HG03045 (cell line): Measurements from ENCODE around the gene CD8B.
"Not testable (repeated sequence)": the region's sequence is repeated elsewhere in the genome, so short reads cannot be mapped to it uniquely, and the experiment has no call there.

Experiments
- ATAC-seq: cut with Tn5 transposase; IDR thresholded peaks from one replicate; pipeline ENCODE4 v1.9.1; 2021; ENCODE audit warnings: mild to moderate bottlenecking, moderate library complexity; ENCODE audit not compliant: unreplicated experiment

The CD8B gene

DNA sequence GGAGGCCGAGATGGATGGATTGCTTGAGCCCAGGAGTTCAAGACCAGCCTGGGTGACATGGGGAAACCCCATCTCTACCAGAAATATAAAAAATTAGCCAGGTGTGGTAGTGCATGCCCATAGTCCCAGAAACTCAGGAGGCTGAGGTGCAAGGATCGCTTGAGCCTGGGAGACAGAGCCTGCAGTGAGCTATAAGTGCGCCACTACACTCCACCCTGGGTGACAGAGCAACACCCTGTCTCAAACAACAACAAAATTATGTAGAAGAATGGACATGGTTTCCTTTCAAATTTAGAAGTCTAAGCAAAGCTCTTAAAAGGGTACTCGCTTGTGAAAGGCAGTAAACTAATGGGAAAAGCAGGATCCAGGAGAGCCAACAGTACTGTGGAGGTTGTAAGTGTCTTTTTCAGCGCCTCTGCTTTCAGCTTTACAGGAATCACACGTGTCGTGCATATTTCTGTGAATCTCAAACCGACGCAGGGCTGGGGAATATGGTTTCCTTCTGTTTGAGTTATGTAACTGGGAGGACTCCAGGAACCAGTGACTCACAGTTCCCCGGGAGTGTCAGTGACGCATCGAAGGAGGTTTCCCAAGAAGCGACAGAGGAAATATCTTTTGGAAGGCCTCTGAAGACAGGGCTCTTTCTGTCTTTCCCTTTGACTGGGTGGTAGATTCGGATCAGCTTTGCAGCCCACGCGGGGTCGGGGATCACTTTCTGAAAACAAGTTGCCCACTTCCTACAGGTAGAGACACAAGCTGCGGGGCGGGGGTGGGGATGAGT, 24.6 kb downstream of the CD8B start:
- ATAC-seq: not testable (repeated sequence)

GRCh38 chr2:86835548-86835889, 26.2 kb downstream of the CD8B start:
- not testable (repeated sequence) for ATAC-seq

GRCh38 chr2:86833315-86833714, 28.4 kb downstream of the CD8B start:
- no peak for ATAC-seq

GRCh38 chr2:86832334-86833096, 29.2 kb downstream of the CD8B start:
- no peak for ATAC-seq

DNA sequence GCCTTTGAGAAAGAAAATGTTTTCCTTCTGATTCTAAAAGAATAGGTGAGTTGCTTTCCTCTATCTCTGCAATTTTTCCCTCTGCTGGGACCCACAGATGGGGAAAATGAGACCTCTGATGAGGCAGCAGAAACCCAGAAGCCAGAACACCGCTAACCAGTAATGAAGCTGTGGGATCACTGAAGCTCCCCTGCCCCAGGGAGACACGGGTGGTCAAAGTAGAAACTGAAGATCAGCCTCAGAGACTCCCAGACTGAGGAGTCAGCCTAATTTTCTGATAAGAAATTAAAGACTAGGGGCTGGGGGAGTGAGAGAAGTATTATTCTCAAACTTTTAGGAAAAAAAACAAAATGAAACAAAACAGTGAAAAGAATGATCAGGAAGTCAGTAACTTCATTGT, 30.1 kb downstream of the CD8B start:
- no peak for ATAC-seq

DNA sequence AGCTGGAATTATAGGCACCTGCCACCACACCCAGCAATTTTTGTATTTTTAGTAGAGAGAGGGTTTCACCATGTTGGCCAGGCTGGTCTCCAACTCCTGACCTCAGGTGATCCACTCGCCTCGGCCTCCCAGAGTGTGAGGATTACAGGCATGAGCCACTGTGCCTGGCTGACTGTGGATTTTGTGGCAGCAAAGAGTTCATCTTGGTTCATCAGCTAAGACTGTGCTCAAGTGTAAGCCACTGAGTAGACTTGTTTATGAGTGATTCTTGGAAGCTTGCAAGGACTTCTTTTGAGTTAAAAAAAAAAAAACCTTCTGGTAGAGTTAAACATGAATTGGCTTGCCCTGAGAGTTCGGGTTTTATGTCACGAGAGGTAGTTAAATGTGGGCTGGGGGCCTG, 34.7 kb downstream of the CD8B start:
- ATAC-seq: no peak

DNA sequence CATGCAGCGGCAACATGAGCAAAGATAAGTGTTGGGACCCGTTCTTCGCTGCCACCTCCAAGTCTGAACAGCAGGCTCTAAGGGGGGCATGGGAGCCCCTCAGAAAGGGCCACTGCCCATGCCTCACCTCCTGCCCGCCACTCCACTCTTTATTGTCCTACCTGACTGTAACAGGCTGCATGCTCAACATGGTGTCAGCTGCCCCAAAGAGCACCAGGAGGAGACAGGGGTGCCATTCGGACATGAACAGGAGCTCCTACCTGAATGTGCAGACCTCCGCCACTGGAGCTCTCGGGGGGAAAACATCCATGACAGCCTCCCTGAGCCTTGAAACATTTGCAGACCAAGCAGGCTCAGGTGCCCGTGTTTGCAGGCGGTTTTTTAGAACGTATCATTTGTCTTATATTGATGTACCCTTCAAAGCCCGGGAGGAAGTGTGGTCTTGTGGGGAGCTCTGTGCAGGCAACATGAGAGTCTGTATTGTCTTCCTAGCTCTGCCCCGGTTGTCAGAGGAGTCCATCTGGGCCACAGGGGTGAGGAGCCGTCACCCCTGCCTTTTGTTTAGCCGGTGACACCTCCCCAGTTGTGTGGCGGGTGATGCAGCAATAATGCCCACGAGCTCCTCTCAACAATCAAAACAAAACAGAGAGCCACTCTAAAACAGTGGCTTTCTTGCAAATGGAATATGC, 35.8 kb downstream of the CD8B start:
- no peak for ATAC-seq

DNA sequence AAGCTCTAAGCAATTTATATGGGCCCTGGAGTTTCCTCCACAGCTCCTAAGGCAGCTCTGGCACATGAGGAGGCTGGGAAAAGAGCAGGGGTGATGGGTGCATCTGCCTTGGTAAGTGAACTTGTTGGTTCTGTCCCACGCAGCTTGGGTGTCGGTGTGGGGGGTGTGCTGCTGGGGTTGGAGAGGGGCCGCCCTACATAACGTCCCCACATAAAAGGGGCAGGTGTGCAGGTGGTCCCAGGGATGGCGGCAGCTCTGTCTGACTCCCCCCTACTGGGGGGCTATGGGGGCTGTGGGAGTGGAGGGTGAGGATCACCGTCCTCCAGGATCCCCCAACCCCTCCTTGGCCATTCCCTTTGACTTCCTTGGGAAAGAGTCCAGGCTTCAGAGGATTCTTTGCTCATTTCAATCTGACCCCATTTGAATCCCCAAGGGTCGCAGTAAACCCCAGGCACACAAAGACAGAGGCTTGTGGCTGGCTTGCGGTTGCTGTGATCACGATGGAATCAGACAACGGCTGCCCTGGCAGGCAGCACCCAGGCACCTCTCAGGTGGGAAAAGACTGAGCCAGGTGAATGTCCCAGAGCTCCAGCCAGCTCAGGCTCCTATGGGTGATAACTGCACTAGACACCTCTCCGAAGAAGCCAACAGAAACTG, 36.5 kb downstream of the CD8B start:
- ATAC-seq: no peak

DNA sequence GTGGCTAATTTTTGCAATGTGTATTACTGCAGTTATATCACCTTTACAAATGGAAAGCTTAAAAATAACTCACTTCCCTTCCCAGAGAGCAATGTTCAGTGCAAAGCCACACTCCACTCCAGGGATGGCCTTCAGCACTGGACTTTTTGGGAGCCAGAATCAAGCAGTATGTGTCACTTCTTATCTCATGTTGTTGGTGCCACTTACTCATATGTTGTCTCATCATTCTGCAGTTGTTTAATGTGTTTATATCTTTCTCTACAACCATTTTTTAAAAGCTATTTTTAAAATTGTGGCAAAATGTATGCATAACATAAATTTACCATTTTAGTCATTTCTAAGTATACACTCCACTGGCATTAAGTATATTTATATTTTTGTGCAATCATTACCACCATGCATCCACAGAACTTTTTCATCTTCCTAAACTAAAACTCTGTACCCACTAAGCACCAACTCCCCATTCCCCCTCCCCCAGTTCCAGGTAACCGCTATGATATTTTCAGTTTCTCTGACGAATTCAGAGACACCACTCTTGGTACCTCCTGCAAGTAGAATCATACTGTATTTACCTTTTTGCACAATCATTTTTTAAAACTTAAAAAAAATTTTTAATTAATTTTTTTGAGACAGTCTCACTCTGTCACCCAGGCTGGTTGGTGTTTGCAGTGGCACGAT, 38.9 kb downstream of the CD8B start:
- ATAC-seq: no peak

DNA sequence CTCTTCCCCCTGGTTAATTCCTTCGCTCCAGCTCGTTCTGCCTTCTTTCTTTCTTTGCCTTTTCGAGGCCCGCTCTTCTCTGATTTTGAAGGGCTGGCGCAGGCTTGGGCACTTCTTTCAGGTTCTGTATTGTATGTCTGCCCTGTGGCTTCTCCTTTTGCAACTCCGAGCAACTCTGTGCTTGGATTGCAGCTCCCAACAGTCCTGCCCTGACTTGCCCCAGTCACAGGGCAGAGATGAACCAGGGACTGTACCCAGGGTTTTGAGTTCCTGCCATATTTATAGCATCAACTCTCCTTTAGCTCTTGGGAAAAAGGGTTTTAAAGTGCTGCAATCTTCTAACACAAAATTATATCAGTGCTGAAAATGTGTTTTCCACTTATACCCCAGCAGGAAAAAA, 39.8 kb downstream of the CD8B start:
- no peak for ATAC-seq

- no peak for ATAC-seq
Observed at GRCh38 chr2:86821306-86821705, 40.4 kb downstream of the CD8B start.

DNA sequence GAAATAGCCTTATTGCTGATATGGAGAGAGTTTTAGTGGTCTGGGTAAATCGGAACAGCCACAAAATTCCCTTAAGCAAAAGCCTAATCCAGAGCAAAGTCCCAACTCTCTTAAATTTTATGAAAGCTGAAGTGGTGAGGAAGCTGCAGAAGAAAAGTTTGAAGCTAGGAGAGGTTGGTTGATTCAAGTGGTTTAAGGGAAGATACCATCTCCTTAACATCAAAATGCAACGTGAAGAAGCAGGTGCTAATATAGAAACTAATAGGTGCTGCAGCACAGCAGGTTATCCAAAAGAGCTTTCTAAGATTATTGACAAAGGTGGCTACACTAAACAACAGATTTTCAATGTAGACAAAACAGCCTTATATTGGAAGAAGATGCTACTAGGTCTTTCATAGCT, 42.7 kb downstream of the CD8B start:
- no peak for ATAC-seq

DNA sequence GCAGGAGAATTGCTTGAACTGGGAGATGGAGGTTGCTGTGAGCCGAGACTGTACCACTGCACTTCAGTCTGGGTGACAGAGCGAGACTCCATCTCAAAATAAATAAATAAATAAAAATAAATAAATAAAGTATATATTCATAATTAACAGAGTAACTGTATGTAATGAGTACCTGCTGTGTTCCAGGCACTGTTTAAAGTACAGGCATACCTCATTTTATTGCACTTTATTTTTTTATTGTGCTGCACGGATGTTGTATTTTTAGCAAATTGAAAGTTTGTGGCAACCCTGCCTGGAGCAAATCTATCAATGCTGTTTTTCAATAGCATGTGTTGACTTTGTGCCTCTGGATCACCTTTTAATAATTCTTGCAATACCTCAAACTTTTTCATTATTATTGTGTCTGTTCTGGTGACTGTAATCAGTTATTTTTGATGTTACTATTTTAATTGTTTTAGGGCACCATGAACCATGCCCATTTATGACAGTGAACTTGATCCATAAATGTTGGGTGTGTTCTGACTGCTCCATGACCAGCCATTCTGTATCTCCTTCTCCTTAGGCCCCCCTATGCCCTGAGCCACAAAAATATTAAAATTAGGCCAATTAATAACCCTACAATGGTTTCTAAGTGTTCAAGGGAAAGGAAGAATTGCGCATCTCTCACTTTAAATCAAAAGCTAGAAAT, 43.4 kb downstream of the CD8B start:
- no peak for ATAC-seq

GRCh38 chr2:86815611-86816010, 46.1 kb downstream of the CD8B start:
- no peak for ATAC-seq

DNA sequence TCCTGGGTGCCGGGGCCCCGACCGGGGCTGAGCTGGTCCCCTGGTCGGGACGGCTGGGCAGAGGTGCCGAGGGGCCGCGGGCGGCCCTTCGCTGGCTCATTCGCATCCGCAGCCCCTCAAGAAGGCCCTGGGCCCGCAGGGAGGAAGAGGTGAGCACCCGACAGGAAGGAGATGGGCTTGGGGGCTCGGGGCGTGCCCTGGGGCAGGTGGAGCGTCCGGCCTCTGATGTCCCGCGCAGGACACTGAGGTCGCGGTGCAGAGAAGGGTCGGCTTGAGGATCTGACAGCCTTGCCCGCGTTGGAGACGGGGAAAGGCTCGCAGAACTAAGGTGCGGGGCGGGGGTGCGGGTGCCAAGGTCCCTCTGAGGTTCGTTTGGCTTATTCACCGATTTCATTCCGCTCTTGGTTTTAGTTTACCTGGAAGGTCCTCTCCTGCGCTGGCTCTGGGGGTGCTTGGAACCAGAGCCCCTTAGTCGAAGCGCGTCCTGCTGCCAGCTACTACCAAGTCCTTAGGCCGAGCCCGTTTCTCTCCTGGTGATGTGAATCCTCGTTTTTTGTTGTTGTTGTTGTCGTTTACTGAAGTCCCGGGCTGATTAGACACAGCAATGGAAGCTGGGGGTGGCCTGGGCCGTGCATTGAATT, 52.1 kb downstream of the CD8B start:
- ATAC-seq: no peak

DNA sequence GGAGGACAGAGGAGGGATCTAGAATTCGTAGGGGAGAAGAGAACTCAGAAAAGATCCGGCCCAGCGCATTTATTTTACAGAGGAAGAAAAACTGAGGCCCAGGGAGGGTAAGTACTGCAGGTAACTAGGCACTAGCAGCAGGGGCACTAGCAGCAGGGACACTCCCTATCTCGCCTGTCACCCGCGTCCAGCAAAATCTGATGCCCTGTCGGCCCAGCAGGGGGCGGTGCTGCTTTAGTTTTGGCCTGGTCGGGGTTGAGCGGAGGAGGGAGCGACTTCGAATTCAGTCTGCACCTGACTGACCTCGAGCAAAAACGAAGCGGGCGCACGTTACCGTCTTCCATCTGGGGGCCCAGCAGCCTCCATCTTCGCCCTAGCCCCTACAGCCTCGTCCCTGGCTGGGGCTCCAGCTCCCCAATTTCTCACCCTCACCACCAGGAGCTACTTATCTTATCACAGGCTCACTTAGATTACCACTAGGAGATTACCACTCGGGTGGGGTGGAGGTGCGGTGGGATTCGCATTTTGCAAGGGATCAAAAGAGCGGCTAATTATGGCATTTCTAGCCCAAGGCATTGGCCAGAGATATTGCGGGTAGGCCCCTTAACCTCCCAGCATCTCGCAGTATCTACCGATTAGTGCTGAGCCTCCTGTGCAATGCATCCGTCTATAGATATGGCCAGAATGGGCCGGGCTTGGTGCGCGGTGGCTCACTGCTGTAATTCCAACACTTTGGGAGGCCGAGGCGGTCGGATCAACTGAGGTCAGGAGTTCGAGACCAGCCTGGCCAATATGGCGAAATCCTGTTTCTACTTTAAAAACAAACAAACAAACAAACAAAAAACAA, 53.1 kb downstream of the CD8B start:
- ATAC-seq: peak; percentile 90

DNA sequence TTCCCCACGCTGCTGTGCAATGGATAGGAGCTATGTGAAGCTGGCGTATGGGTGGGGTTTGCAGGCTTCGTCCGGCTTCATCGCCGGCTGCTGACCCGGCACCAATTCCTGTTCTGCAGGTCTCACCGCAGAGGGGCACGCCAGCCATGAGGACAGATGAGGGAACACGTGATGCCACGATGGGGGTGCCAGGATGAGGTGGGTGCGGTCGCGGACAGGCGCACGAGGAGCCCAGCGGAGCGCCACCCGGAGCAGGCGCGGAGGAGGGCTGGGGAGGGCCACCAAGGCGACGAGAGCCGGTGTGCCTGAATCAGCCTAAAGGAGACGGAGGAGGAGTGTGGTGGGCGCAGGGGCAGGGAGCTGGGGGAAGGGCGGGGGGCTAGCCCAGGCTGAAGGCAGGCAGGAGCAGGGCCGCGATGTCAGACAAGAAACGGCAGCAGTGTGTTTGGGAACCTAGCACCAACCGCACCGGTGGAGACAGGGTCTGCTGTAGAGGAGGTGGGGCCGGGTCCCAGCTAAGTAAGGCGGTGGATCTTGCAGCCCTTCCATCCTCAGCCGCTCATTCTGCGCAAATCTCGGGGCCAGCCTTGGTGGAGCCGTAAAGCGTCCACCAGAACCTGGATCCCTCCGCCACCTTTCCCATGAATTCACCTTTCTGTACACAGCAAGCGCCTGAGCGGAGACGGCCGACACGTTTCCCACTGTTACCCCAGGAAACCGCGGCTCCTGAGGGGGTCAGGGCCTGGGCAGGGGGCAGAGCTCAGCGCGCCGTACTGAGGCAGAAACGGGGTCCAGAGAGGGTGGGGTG, 54.0 kb downstream of the CD8B start:
- no peak for ATAC-seq

- ATAC-seq: no peak
Observed at GRCh38 chr2:86807133-86807467, 54.6 kb downstream of the CD8B start.
